Liver (tissue), 9 donors: ENCODE results near the gene RNPC3. TPM values are rescaled to one million over a fixed set of nuclear protein-coding genes. Genes with fewer than 3 reads are reported as not detected.

Experiments
- DNase-seq: peaks from one replicate; pipeline ENCODE4 v3.0.0-alpha.2; 2017; ENCODE audit warnings: low spot score
- H3K27ac ChIP-seq, 2 donors: one replicate each; pipeline ENCODE4 v1.7.0; 2013; ENCODE audit warnings: inconsistent platforms in 2 of 2, low read length in 2 of 2, control low read depth in 1 of 2, low read depth in 1 of 2, mild to moderate bottlenecking in 1 of 2
- H3K27me3 ChIP-seq, 4 donors: one replicate each; pipeline versions ENCODE4 v1.6.1 to v1.7.0; 2013; ENCODE audit warnings: low read length in 3 of 4, inconsistent platforms in 1 of 4, mild to moderate bottlenecking in 1 of 4, moderate library complexity in 1 of 4; ENCODE audit not compliant: control insufficient read depth in 4 of 4, insufficient read depth in 4 of 4
- H3K36me3 ChIP-seq, 4 donors: one replicate each; pipeline versions ENCODE4 v1.6.1 to v1.7.0; 2013; ENCODE audit warnings: low read length in 3 of 4, mild to moderate bottlenecking in 3 of 4, low read depth in 1 of 4, moderate library complexity in 1 of 4; ENCODE audit not compliant: control insufficient read depth in 4 of 4, insufficient read depth in 3 of 4
- H3K4me1 ChIP-seq, 4 donors: one replicate each; pipeline versions ENCODE4 v1.6.1 to v1.7.0; 2013; ENCODE audit warnings: low read length in 3 of 4, mild to moderate bottlenecking in 3 of 4, moderate library complexity in 1 of 4; ENCODE audit not compliant: control insufficient read depth in 4 of 4, insufficient read depth in 4 of 4
- H3K4me3 ChIP-seq, 3 donors: one replicate each; pipeline versions ENCODE4 v1.6.1 to v1.7.0; 2013; ENCODE audit warnings: low read length in 3 of 3, control low read depth in 1 of 3, low read depth in 1 of 3, mild to moderate bottlenecking in 1 of 3
- H3K9ac ChIP-seq, 2 donors: one replicate each; pipeline ENCODE4 v1.7.0; 2013; ENCODE audit warnings: low read length in 2 of 2, mild to moderate bottlenecking in 2 of 2, moderate library complexity in 2 of 2, control low read depth in 1 of 2, low read depth in 1 of 2
- H3K9me3 ChIP-seq, 4 donors: one replicate each; pipeline versions ENCODE4 v1.6.1 to v1.7.0; 2013; ENCODE audit warnings: low read length in 3 of 4; ENCODE audit not compliant: control insufficient read depth in 4 of 4
- EGR1 ChIP-seq, 2 donors: IDR thresholded peaks; 2 replicates each; pipeline ENCODE4 v1.6.1; 2016 to 2018; ENCODE audit warnings: antibody characterized with exemption in 2 of 2, low read depth in 2 of 2
- FOXA1 ChIP-seq: IDR thresholded peaks from 2 replicates; pipeline ENCODE4 v1.6.1; 2016; ENCODE audit warnings: antibody characterized with exemption
- FOXA2 ChIP-seq: IDR thresholded peaks from 2 replicates; pipeline ENCODE4 v1.6.1; 2016; ENCODE audit warnings: antibody characterized with exemption
- GABPA ChIP-seq, 2 donors: IDR thresholded peaks in 1 of 2; conservative IDR thresholded peaks in 1 of 2; 2 replicates each; pipeline ENCODE4 v1.6.1; 2016; ENCODE audit warnings: antibody characterized with exemption in 2 of 2, mild to moderate bottlenecking in 1 of 2, moderate library complexity in 1 of 2
- HNF4A ChIP-seq, 2 donors: conservative IDR thresholded peaks; 2 replicates each; pipeline ENCODE4 v1.6.1; 2016; ENCODE audit warnings: antibody characterized with exemption in 2 of 2, mild to moderate bottlenecking in 2 of 2
- HNF4G ChIP-seq: IDR thresholded peaks from 2 replicates; pipeline ENCODE4 v1.6.1; 2016; ENCODE audit warnings: antibody characterized with exemption
- NR2F2 ChIP-seq: IDR thresholded peaks from 2 replicates; pipeline ENCODE4 v1.6.1; 2016; ENCODE audit warnings: antibody characterized with exemption
- SP1 ChIP-seq: IDR thresholded peaks from 2 replicates; pipeline ENCODE4 v1.6.1; 2018; ENCODE audit warnings: antibody characterized with exemption, mild to moderate bottlenecking
- TAF1 ChIP-seq: conservative IDR thresholded peaks from 2 replicates; pipeline ENCODE4 v1.6.1; 2016; ENCODE audit warnings: antibody characterized with exemption, mild to moderate bottlenecking
- YY1 ChIP-seq: IDR thresholded peaks from 2 replicates; pipeline ENCODE4 v1.6.1; 2016; ENCODE audit warnings: antibody characterized with exemption, mild to moderate bottlenecking
- WGBS: extraction: QIAGEN DNeasy Blood & Tissue Kit; methylation state at CpG from one replicate; pipeline ENCODE4 v1.1.7; 2013; 5-methylcytosine and 5-hydroxymethylcytosine counted together
- polyA plus RNA-seq, 2 donors: library from polyadenylated mRNA; stranded (reverse) in 1 of 2; unstranded in 1 of 2; fragments of 200-250 nt in 1 of 2; fragments of >200 nt in 1 of 2; fragmentation: Nextera tagmentation in 1 of 2; extraction: Ambion mirVana in 1 of 2; gene quantifications; one replicate each; pipeline versions ENCODE4 v1.2.1 to v1.2.3, GENCODE V29; 2013 to 2015
- total RNA-seq, 2 donors: library from RNA; depleted of rRNA; stranded (reverse); fragments of >200 nt; gene quantifications; one replicate each; pipeline ENCODE4 v1.2.3, GENCODE V29; 2014
- TF ChIP-seq, protein P1 (sequence below): fragments of 150-350 bp; IDR thresholded peaks from 2 replicates; pipeline ENCODE4 v1.5.1; 2017; ENCODE audit warnings: improper control_type of control experiment, low read depth, low read length; ENCODE audit not compliant: missing input control
- TF ChIP-seq, protein P2 (sequence below): IDR thresholded peaks from 2 replicates; pipeline ENCODE4 v1.6.1; 2016; ENCODE audit warnings: antibody characterized with exemption
- donor health status: healthy.
- donor health status: healthy.
- donor health status: healthy.
- donor health status: healthy.
- donor health status: healthy.

The RNPC3 gene
- total and polyA plus RNA-seq, 4 donors, result 4.2 to 18.0 (median 9.6) TPM

DNA sequence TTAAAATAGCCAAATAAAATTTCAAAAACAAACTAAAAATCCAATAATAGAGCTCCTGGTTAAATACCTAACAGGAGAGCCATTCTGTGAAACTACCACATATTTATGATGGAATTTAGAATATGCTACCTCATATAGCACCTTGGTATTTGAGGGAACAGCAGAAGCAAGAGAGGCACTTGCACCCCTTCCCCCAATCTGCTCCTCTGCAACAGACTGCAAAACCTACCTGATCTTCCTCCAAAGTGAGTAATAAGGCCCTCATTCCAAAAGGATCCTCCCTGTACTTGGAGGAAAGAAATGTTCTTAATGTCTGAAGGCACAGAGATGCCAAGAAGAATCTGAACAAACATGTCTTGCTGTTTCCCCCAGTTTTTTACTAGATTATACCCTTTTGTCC, 28.1 kb upstream of the RNPC3 start:
- Histone ChIP-seq H3K36me3 (no peaks in the 10 kb centered on the region), H3K4me1 (no peaks in the 10 kb centered on the region), H3K9ac (no peak overlapping the region), H3K27ac (no peak overlapping the region), H3K9me3 (no peaks in the 10 kb centered on the region), H3K27me3 (no peaks in the 10 kb centered on the region), H3K4me3 (no peak overlapping the region)
- no peak for DNase-seq
- TF ChIP-seq HNF4G, result no peak
- no peak for TF ChIP-seq YY1

DNA sequence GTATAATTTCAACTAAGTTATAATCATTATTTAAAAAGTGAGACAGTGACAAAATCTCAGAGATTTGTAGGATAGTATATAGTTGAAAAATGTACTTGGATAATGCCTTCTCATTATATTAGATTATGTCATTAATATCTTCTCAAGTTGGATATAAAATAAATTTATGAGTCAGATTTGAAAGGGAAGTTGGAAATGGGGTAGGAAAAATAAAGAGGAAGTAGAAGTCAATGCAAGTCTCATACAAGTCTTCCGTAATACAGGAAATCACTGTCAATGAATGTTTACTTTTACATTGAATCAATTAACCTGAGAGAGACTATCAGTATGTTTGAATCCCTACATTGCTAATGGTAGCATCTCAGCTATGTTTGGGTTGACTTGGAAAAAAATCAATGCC, 16.2 kb upstream of the RNPC3 start:
- no peak overlapping the region for H3K9ac ChIP-seq
- TF ChIP-seq FOXA1 (no peak), SP1 (no peak), EGR1 (IDR thresholded peaks at IDR 0.05; ENCODE audit: low read depth in 2 of 2) (no peak), TAF1 (no peak)
- H3K36me3 ChIP-seq, result no peaks in the 10 kb centered on the region
- H3K4me3 ChIP-seq, result no peak overlapping the region
- no peak for DNase-seq
- no peak overlapping the region for H3K27ac ChIP-seq
- 75% methylated on average over 1 of the region's 1 CpG for WGBS
- H3K9me3 ChIP-seq, result no peaks in the 10 kb centered on the region
- no peaks in the 10 kb centered on the region for H3K4me1 ChIP-seq
- no peaks in the 10 kb centered on the region for H3K27me3 ChIP-seq

DNA sequence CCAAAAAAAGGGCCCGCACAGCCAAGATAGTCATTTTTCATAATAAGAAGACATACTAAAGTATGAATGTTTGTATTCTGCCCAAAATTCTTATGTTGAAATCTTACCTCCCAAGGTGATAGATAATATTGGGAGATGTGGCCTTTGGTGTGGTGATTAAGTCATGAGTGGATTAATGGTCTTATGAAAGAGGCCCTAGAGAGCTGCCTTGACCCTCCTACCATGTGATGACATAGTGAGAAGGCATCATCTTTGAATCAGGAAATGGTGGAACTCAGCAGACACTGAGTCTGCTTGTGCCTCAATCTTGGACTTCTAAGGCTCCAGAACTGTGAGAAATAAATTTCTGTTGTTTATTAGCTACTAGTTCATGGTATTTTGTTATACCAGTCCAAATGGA, 11.8 kb upstream of the RNPC3 start:
- TF ChIP-seq, protein P1, sequence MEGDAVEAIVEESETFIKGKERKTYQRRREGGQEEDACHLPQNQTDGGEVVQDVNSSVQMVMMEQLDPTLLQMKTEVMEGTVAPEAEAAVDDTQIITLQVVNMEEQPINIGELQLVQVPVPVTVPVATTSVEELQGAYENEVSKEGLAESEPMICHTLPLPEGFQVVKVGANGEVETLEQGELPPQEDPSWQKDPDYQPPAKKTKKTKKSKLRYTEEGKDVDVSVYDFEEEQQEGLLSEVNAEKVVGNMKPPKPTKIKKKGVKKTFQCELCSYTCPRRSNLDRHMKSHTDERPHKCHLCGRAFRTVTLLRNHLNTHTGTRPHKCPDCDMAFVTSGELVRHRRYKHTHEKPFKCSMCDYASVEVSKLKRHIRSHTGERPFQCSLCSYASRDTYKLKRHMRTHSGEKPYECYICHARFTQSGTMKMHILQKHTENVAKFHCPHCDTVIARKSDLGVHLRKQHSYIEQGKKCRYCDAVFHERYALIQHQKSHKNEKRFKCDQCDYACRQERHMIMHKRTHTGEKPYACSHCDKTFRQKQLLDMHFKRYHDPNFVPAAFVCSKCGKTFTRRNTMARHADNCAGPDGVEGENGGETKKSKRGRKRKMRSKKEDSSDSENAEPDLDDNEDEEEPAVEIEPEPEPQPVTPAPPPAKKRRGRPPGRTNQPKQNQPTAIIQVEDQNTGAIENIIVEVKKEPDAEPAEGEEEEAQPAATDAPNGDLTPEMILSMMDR, result no peak
- TF ChIP-seq TAF1 (no peak), FOXA2 (no peak), HNF4G (no peak), GABPA (IDR thresholded peaks at IDR 0.05 in 1 of 2, conservative IDR thresholded peaks at IDR 0.05 in 1 of 2) (no peak), SP1 (no peak), NR2F2 (no peak), HNF4A (conservative IDR thresholded peaks at IDR 0.05) (no peak)
- TF ChIP-seq, protein P2, sequence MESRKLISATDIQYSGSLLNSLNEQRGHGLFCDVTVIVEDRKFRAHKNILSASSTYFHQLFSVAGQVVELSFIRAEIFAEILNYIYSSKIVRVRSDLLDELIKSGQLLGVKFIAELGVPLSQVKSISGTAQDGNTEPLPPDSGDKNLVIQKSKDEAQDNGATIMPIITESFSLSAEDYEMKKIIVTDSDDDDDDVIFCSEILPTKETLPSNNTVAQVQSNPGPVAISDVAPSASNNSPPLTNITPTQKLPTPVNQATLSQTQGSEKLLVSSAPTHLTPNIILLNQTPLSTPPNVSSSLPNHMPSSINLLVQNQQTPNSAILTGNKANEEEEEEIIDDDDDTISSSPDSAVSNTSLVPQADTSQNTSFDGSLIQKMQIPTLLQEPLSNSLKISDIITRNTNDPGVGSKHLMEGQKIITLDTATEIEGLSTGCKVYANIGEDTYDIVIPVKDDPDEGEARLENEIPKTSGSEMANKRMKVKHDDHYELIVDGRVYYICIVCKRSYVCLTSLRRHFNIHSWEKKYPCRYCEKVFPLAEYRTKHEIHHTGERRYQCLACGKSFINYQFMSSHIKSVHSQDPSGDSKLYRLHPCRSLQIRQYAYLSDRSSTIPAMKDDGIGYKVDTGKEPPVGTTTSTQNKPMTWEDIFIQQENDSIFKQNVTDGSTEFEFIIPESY, result no peak
- Histone ChIP-seq H3K4me3 (no peak overlapping the region), H3K4me1 (no peaks in the 10 kb centered on the region), H3K27ac (no peak overlapping the region), H3K9ac (no peak overlapping the region), H3K36me3 (no peaks in the 10 kb centered on the region), H3K27me3 (no peaks in the 10 kb centered on the region), H3K9me3 (no peaks in the 10 kb centered on the region)
- DNase-seq, result no peak
- WGBS, result 96% methylated on average over 1 of the region's 1 CpG
